Superior temporal gyrus (tissue), 1 donor: Measurements from ENCODE around the gene AWAT1.
"Not testable (repeated sequence)": the region's sequence is repeated elsewhere in the genome, so short reads cannot be mapped to it uniquely, and the experiment has no call there.

Experiments used
- DNase-seq: peaks from one replicate; pipeline ENCODE4 v3.0.0-alpha.2; 2016; ENCODE audit errors: extremely low spot score

AWAT1 gene

DNA sequence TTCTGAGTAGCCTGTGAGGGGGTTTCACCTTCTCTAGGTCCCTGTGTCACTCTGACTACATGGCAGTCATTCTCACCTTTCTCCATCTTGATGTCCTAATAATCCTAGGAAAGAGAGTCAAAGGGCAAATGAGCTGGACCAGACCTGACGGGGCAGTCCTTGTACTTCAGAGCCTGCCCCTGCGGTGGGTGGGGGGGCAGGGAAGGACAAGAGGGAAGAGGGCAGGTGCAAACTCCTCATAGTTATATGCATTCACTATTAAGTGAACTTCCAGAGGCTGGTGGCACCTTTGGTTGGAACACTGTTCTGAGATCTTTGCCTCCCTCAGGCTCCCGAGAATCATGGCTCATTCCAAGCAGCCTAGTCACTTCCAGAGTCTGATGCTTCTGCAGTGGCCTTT is at the start of gene AWAT1:
AWAT1 (plus strand) TSS at position 301 of the 400 bp plus-strand sequence; CDS start at position 342, 41 bp downstream.
- DNase-seq = no peak

DNA sequence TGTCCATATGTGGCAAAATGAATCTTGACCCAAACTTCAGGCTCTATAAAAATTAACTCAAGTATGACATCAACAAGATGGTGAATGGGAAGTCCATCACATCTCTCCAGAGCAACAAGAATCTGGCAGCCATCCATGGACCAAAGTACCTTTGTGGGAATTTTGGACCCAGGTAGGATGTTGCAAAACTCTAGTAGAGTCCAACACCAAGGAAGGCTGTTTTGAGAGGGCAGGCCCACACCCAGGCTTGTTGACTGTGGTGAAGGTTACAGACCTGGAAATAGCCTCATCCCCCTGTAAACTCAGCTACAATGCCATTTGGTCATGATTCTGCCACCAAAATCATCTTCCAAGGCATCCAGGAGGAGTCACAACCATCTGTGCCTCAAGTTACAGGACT is 44.2 kb upstream of the AWAT1 start:
- no peak for DNase-seq

DNA sequence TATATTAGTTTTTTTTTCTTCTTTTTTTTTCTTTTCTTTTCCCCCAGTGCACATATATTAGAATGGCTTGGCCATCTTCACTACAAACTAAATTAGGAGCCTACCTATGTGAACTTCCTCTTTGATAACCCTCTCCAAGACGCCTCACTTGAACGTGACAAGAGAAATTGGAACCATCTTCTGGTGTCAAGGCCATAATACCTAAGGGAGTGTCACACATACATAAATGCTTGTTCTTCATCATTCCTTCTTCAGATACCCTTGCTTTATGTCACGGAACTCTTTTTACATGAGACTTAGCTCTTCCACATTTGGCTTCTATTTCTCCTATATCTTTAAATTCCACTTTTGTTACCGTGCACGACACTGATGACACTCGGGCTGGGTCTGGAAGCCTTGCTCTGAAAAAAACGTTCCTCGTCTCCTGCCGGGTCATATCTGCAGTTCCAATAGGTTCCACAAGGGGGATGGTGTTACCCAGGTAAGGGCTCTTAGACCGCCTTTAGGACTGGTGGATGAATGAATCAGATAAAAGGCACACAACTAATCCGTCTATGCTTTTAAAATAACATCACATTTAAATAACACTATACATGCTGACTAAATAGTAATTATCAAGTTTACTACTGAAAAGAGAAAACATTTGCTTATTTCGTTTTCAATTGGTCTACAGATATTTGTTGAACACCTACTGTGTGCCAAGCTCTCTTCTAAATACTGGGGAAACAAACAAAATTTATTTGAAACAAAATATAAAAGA is 37.3 kb upstream of the AWAT1 start:
- DNase-seq = peak; percentile 7

DNA sequence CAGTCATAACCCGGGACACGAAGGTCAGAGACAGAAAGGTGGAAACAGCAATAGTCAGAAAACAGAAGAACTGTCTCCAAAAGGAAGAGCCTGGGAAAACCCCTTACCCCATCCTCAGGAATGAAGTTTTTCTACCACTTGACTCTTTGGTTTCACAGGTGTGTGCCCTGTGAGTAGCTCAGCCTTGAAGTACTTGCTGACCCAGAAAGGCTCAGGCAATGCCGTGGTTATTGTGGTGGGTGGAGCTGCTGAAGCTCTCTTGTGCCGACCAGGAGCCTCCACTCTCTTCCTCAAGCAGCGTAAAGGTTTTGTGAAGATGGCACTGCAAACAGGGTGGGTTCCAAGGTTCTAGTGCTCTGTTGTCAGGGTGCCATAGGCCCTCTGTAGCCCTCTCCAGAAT is 32.7 kb upstream of the AWAT1 start:
- no peak for DNase-seq

DNA sequence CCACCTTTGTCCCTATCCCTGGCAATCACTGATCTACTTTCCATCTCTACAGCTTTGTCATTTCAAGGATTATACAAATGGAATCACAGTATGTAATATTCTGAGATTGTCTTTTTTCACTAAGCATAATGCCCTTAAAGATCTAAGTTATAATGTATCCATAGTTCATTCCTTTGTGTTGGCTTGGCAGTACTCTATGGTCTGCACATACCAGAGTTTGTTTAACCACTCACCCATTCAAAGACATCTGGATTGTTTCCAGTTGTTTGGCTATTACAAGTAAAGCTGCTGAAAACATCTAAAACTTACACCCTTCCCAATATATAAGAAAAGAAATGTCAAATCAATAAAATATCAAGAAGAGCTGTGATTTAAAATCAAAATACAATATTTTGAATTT is 26.0 kb upstream of the AWAT1 start:
- no peak for DNase-seq

DNA sequence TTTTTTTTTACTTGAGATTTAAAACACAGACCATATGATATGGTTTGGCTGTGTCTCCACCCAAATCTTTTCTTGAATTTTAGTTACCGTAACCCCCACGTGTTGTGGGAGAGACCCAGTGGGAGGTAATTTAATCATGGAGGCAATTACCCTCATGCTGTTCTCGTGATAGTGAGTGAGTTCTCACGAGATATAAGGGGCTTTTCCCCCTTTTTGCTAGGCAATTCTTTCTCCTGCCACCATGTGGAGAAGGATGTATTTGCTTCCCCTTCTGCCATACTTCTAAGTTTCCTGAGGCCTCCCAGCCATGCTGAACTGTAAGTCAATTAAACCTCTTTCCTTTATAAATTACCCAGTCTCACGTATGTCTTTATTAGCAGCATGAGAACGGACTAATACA is 24.9 kb upstream of the AWAT1 start:
- not testable (repeated sequence) for DNase-seq

DNA sequence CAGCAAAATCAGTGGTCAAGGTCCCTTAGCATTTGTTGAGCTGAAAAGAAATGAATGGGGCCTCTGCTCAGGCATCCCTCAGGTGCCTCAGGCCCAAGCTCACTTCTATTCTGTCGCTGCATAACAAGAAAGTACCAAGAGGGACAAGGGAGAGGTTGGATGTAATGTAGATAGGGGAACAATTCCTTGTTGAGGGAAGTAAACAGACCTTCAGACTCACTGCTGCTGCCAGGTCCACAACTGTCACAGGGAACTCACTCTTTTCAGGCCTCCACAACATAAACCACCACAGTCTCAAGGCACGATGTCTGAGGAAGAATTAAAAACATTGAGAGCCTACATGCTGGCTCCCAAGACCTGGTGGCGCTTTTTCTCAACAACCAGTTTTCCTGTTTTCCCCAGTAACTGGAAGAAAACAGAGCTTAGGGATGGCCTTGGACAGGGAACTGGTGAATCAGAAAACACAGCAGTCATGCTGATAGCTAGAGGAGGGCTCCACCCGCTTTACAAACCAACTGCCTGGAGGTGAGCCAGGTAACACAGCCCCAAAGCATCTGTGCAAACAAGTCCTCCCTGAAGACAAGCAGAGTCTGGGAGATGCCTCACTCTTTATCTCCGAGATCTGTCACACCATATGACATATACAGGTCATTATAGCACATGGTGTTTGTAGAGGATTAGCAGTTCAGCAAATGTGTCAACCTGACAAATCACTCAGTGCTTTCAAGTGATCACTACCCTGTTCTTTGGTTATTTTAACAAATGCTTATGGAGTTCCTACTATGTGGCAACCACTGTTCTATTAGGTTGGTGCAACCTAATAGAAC is 14.3 kb upstream of the AWAT1 start:
- DNase-seq = no peak

DNA sequence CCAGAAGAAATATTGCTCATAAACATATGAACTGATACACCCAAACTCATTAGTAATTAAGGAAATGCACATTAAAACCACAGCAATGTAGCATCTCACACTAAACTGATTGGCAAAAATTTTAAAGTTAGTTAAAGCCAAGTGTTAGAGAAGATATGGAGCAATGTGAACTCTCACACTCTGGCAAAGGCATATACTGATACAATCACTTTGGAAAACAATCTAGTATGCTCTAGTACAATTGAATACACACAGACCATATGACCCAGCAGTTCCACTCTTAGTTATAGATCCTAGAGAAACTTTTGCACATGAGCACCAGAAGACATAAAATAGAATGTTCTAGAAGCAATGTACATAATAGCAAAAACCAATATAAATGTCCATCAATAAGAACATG is 8.4 kb upstream of the AWAT1 start:
- DNase-seq = no peak

DNA sequence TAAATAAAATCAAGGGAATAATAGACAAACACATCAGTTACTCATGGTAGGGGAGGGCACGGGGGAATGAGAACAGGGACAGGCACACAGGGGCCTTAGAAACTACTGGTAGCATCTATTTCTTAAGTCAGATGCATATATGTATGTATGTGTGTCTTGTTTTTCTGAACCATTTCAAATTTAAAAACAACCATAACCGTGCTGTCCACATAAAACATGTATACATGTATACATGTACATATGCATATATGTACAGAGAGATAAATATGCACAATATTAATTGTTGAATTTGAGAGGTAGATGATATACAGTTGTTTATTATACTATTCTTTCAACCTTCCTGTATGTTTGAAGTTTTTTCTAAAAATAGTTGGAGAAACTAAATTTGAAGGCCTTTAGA is 7.8 kb upstream of the AWAT1 start:
- DNase-seq = no peak

DNA sequence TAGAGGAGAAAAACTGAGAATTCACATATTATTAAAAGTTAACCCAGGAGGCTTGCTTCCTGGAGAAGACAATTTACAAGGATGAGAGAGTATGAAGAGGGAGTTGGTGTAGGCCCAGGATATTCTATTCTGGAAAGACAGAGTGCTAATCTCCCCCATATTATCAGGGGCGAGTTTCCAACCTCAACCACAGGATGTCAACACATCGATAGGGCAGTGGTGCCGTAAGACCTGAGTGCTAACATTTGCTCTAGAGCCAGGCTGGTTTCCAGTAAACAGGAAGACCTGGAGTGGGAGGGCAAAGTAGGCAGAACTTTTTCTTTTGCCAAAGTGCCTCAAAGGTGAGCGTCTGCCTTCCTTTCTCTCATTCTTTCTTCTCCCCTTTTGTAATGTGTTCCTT is 2.8 kb upstream of the AWAT1 start:
- DNase-seq = no peak

DNA sequence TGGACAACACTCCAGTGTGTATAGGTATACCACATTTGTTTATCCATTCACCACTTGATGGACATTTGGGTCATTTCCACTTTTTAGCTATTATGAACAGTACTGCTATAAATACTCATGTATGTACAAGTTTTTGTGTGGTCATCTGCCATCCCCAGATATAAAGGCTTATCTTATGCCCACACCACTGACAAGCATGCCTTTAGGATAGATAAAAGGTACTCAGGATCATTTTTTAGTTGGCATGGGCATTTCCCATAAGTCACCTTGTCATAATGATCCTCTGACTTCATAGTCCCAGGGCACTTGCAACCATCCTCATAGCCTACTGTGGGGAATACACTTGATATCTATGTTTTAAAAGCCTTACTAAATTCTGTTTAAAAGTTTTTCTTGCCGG is 6.3 kb downstream of the AWAT1 start:
- DNase-seq = no peak

DNA sequence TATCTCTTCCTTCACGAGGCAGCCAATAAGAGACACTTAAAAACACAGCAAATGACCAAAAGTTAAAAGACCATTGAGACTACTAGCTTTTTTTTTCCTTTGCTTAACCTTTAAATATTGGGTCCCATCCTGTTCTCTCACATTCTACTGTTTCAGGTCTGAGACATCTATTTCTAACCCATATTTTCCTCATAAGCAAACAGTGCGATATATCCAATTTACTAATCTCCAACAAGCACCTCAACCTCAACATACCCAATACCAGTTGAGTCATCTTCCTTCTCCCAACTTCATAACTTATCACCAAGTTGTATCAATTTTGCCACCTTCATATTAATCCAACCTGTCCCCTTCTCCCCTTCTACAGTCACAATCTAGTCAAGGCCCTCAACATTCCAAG is 7.0 kb downstream of the AWAT1 start:
- DNase-seq = no peak

DNA sequence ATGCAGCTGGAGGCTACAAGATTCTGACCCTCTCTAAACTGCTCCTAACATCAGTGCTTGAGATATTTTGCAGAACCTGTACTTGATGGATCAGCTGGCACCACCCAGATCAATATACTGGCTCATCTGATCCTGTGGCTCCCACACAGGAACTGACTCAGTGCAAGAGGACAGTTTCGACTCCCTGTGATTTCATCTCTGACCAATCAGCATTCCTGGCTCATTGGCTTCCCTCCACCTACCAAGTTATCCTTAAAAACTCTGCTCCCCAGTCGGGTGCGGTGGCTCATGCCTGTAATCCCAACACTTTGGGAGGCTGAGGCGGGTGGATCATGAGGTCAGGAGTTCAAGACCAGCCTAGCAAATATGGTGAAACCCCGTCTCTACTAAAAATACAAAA is 9.1 kb downstream of the AWAT1 start:
- not testable (repeated sequence) for DNase-seq

DNA sequence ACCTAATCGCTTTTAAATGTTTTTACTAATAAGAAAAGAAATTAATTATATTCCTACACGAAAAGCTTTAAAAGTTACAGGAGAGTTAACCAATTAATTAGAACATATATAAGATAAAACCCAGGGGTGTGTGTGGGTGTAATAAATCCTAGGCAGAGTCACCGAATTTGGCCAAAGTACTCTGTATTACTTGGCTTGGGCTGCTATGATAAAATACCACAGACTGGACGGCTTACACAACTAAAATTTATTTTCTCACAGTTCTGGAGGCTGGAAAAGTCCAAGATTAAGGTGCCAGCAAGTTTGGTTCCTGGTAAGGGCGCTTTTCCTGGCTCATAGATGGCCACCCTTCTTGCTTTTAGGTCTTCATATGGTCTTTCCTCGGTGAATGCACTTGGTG is 10.4 kb downstream of the AWAT1 start:
- no peak for DNase-seq

DNA sequence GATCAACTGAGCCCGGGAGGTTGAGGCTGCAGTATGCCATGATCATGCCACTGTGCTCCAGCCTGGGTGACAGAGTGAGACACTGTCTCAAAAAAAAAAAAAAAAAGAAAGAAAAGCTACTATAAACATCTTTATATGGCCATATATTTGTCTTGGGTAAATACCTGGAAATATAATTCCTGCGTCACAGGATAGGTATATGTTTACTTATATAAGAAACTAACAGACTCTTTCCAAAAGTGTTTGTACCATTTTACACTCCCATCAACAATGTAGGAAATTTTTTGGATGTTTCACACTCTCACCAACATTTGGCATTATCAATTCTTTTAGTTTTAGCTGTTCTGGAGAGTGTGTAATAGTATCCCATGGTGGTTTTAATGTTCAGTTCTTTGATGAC is 12.8 kb downstream of the AWAT1 start:
- no peak for DNase-seq

DNA sequence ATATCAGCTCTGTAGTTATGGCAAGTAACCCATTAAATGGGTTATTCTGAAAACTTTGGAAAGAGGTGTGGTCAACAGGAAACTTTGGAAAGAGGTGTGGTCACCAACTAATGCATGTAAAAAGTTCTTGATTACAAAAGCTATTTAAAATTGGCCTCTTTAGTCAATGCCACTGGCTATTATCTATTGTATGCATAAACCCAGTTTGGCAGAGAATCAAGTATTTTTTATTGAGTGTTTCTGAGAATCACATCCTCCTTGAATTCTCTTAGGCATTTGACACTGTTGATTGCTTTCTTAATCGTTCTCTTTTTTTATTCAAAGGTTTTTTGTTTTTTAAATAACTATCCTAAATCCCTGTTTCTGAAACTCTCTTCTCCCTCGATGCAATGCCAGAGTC is 18.0 kb downstream of the AWAT1 start:
- no peak for DNase-seq

DNA sequence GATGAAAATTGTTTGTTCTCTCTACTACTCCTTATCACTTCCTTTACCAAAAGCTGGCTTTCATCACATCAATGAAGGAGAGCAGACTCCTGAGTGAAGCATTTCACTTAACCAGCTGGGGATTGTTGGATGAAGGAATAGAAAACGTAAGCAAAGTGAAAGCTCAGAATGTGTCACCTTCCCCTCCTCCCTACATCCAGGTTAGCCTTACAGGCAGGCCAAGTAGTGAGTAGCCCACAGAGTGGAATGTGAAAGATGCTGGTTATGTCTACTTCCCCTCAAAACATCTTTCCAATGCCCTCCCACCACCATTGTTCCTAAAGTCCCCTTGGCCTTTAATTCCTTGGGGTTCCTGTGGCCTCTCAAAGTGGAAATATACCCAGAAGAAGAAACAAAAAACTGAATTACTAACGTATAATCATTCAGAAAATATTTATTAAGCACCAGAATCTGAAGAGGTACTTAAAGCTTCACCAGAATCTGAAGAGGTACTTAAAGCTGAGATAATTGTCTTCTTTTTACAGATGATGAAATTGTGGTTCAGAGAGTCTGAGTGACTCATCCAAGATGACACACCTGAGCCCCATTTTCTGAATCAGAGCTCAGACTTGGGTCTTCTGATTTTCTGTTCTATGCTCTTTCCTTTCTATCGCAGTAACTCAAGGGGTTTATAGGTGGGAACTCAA is 19.1 kb downstream of the AWAT1 start:
- no peak for DNase-seq

DNA sequence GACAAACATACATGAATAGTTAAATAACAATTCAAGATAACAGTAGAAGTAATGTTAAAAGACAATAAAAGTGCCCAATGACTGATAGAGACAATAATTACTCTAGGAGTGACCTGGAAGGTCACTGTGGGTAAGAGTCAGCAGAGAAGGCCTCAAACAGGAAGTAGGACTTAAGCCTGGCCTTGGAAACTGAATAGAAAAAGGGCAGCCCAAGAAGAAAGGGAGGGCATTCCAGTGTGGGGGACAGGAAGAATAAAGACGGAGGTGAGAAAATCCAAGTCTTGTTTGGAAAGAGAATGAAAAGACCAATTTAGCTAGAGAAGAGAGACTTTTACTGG is 19.6 kb downstream of the AWAT1 start:
- no peak for DNase-seq

DNA sequence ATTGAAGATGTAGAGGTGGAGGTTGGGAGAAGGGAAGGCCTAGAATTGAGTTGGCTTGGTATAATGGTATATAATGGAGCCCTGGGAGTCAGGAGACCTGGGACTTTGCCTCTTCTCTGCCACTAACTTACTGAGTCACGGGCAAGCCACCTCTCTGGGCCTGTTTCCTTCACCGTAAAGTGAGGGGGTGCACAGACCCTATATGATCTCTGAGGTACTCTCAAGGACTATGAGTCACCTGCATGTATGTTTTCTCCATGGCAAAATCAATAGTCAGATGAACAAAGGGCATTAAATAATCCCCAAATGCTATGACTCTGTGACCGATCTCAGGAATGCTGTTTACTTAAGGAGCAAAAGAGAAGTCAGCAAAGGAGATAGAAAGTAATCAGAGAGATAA is 20.5 kb downstream of the AWAT1 start:
- DNase-seq = no peak

DNA sequence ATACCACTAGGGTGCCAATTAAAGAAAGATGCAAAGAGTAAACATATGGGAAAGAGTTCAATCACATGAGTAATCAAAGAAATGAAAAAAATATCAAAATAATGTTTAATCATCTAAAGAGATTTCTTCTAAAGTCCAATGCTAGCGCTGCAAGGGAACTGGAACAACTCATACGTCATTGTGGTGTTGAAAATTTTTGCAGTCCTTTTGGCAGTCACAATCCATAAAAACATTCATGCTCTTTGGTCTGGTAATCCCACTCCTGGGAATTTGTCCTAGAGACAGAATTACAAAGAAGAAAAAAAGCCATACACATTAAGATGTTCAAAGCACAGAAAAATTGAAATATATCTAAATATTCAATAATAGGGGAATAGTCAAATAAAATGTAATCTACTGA is 21.0 kb downstream of the AWAT1 start:
- no peak for DNase-seq

DNA sequence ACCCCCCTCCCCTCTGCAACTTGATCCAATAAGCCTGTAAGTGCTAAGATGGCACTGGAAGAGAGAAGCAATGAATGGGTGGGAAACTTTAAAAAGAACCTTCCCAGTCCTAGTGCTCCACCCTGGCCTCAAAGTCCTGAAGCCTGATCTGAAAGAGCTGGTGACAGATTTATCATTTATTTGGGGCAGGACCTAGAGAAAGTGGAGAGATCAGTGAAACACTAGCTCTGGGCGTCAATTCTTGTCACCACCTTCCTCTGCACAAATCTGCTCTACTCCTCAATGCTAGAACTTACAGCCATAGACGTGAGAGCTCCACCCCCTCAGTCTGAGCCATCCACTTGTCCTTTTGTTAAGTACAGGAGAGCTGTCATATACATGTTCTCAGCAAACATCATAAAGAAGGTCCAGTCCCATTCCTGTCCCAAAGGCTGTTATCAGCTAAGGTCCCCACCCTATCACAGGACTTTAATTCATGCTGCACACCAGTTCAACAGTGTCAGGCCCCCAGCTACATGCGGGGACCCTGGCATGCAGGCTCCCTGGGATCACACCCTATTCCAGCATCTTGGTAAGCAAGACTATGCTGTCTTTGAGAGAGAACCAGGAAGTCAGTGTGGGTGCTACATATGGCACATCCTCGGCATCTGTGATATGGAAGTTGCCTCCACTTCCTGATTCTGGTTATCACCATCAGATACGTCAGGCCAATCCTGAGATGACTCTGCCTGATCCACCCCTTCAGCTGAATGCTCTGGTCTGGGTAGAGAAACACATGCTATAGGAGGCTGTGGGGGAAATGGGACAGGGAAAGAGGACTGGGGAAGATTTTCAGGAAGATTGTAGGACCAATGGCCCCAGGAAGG is 23.2 kb downstream of the AWAT1 start:
- no peak for DNase-seq

DNA sequence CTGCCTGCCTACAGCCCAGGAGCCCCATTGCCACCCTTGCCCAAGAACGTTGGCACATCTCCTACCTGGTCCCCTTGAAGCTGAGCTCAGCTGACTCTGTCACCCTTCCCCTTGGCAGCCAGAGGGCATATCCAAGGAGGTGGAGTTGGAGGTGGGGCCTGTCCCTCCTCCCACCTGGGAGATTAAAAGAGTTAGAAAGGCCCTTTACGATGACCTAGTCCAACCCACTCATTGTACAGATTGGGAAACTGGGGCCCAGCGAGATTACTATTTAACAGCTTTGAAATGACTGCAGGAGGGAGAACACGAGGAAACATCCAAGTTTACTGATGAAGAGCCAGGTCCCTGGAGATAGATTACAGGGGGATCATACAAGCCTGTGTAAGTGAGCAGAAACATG is 25.6 kb downstream of the AWAT1 start, which contains the start of gene P2RY4:
P2RY4 (minus strand) TSS at position 101 of the 400 bp plus-strand sequence. CDS start 580 bp downstream, outside the sequence.
- DNase-seq = no peak
